ENCODE measurements around the gene UBTF.

GRCh38 chr17:44204441-44204882, 15.0 kb downstream of the UBTF start:
- TF ChIP-seq CTCF (IDR thresholded peaks at IDR 0.05; ENCODE audit: low read depth, low read length) (no peak), EZH2phosphoT487 (IDR thresholded peaks at IDR 0.05; ENCODE audit: low read depth) (no peak)

All from OCI-LY3 (cell line).